ENCODE measurements around the gene CCDC63.
"Not testable (repeated sequence)": the region's sequence is repeated elsewhere in the genome, so short reads cannot be mapped to it uniquely, and the experiment has no call there.

Gene CCDC63

DNA sequence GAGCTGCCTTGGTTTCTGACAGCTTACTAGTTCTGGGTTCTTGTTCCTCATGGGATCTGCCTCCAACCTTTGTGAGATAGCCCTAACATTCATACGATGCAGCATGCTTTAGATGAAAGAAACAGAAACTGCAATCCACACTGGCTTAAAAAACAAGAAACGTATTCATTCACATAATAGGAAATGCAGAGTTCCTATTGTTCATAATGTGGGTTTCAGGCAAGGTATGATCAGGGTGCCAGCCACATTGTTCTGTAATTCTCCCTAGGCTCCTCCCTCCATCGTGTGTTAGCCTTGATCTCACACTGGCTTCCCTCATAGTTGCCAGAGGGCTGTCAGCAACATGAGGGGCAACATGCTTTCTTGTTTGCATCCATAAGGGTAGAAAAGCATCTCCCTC, 2.7 kb upstream of the CCDC63 start:
- FAIRE-seq (no peak), DNase-seq (ENCODE audit: low spot score) (no peak)

DNA sequence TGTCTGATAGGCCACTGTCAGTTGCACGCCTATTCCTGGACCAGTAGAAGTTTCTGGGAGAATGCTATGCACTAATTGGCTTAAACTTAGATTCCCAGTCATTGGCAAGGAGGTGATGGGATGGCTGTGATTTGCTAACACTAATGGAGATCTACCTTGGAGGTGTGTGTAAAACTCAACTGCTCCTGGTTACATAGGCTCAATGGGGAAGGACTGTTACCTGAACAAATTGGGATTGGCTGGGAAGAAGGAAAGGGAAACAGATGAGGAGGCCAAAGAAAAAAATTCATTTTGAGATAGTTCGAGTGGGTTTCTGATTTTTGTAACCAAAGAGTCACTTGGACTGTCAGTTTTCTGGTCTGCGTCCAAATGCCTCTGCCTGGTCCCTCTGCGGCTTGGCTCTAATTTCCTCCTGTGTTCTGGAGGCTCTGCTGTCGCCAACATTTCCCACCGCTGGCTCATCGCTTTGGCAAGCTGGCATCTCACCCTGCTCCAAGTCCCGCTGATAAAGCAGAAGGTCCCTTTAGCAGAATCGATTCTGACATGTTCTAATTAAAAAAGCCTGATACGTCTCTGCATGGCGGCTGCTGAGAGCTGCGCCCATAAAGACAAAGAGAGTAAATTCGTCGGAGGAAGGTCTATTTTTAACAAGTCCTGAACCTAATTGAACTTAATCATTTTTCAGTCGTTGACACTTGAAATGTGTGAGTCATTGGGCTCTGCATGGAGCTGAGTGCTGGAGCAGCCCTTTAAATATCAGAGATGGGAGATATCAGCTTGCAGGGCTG, 2.0 kb upstream of the CCDC63 start:
- FAIRE-seq, result no peak
- DNase-seq (ENCODE audit: low spot score), result no peak

DNA sequence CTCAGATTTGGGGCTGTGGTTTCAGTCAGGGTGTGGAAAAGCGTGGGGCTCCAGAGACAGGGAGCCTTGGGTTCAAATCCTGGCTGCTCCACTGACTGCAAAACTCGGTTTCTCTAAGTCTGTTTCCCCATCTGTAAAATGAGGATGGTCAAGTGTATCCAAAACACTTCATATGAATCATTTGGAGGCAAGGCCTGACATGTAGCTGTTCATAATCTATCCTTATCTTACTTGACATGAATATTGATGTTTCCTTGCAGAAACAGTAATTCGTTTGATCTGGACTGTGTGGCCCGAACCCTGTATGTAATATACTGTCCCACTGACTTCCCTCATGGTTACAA, 1.5 kb upstream of the CCDC63 start:
- FAIRE-seq, result no peak
- DNase-seq (ENCODE audit: low spot score), result no peak

DNA sequence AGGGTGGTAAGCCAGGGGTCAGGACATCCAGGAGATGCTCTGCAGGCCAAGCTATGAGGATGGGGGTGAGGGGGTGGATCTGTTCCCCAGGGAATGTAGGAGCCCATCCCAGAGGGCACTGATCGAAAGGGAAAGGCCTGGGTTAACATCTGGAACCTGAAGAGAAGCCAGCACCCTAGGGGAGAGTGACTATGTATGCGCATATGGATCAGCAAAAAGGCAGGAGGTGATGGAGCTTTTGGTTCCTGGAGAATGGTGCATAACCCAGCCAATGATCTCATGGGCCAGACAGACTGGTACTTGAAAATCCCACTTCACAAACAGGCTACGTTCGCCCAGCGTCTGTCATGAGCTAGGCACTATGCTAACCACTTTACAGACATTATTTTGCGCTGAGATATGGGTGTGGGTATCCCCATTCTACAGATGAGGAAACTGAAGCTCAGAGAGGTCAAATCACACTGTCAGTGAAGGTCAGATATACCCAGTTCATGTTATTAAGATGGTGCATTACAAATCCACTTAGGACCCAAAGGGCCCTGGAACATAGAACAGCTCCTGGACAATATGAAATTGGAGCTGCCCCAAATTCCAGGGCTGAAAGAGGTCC, 1.6 kb downstream of the CCDC63 start:
- FAIRE-seq (no peak), DNase-seq (ENCODE audit: low spot score) (no peak)

DNA sequence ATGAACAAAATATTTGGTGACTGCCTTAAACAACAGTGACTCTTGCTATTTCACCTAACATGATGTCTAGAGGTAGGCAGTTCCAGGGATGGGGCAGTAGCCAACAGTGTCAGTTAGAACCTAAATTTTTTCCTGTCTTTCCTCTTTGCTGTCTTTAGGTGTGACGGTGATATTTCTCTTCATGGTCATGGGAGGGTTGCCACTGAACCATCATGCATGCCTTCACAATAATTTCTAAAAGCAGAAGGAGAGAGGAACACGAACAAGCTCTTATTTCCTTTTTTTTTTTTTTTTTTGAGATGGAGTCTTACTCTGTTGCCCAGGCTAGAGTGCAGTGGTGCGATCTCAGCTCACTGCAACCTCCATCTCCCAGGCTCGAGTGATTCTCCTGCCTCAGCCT, 2.4 kb downstream of the CCDC63 start:
- FAIRE-seq (no peak), DNase-seq (ENCODE audit: low spot score) (no peak)

DNA sequence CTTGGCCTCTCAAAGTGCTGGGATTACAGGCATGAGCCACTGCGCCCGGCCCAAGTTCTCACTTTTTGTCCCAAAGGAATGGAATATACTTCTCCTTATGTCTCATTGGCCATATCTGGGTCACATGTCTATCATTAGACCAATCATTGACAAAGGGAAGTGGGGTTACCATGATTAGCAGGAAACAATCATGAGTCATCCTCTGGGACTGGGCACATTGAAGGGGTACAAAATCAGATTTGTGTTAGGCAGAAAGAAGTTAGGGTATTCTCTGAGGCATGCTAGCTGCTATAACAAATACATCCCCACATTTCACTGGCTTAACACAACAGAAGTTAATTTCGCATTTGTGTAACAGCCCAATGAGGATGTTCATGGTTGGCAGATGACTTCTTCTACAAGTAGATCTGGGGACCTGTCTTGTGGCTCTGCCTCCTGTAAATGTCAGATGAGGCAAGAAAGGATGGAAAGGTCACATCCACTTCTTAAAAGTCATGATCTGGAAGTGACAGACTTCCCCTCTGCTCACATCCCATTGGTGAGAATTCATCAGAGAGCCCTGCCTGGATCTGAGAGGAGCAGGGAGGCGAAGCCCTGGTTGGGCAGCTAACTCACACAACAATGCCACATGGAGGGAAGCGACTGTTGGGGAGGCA, 3.1 kb downstream of the CCDC63 start:
- DNase-seq (ENCODE audit: low spot score) (no peak), FAIRE-seq (no peak)

DNA sequence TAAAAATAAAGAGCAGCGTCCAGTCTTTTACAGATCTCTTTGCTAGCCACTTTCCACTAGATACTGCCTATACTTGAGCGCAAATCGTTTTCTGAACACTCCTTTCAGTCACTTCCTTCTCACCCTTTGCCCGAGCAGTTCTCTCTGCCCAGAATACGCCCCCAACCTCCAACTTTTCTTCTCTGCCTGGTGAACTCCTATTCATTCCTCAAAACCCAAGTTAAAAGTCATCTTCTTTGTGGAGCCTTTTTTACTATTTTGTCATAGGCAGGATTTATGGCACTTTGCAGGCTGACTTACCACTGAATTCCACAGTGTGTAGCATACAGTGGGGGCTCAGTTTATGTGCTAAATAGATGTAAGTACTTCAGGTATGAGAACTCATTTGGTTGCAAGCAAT, 4.0 kb downstream of the CCDC63 start:
- no peak for FAIRE-seq
- DNase-seq (ENCODE audit: low spot score), result no peak

DNA sequence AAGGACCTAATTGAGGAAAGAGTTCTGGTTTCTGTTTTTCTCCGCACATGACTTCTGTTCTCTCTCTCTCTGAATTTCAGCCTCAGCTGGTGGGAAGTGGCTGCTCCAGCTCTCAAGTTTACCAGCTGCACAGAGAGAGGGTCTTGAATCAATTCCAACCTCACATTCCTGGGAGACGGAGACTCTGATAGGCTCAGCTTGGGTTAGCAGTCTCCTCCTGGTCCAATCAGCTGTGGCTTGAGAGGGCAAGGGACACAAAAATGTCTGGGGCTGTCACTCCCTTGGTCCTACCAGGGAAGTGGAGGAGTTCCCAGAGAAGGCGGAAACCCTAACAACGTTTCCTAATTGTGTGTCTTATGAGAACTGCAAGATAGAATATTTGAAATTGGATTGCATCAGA, 7.0 kb downstream of the CCDC63 start:
- DNase-seq (ENCODE audit: low spot score) (no peak), FAIRE-seq (no peak)

DNA sequence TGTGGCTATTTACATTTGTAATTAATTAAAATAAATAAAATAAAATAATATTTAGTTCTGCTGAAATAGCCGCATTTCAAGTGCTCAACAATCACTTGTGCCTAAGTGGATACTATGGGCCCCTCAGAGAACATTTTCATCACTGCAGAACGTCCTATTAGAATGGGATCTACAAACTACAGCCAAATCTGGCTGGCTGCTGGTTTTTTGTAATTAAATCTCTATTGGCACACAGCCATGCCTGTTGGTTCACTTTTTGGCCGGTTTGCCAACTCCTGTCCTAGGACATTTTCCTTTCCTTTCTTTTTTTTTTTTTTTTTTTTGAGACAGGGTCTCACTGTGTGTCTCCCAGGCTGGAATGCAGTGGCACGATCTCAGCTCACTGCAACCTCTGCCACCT, 9.8 kb downstream of the CCDC63 start:
- DNase-seq (ENCODE audit: low spot score), result no peak
- FAIRE-seq, result no peak

DNA sequence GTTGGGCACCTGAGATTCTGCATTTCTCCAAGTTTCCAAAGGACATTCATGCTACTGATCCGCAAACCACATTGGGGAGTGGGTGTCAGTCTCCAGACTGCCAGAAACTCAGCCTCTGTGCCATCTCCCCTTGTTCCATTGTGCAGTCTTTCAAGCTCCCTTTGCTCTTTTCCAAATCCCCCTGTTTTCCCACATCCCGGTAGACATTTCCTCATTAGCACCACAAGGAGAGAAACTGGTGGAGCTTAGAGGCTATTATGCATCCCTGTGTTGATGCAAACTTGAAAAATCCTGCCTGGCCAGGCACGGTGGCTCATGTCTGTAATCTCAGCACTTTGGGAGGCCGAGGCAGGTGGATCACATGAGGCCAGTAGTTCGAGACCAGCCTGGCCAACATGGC, 10.7 kb downstream of the CCDC63 start:
- no peak for FAIRE-seq
- DNase-seq (ENCODE audit: low spot score), result no peak

DNA sequence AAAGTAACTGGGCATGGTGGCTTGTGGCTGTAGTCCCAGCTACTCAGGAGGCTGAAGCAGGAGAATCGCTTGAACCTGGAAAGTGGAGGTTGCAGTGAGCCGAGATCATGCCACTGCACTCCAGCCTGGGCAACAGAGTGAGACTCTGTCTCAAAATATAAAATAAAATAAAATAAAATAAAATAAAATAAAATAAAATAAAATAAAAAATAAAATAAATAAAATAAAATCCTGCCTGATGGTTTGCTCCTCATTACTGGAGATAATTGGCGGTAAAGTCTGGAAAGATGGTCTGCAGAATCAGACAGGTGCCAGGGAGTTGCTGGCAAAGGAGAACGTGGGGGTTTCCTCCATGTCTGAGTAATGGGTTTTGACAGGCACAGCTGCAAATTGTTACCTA, 11.2 kb downstream of the CCDC63 start:
- DNase-seq (ENCODE audit: low spot score); FAIRE-seq: not testable (repeated sequence)

DNA sequence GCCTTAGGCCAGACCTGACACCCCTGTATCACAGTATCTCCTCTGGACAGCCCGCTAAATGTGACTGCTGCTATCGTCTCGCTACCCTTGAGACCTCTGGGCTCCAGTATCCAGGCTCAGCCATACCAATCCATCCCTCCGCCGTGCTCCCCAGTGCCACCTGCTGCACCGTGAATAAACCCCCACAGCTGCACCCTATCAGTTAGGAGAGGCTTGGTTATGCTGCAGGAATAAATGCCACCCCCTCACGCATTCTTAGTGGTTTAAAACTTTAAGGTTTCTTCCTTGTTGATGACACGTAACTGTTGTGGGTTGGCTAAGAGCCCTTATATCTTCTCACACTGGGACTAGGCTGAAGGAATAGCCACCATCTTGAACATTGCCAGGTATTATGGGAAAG, 12.1 kb downstream of the CCDC63 start:
- FAIRE-seq, result no peak
- DNase-seq (ENCODE audit: low spot score), result no peak

DNA sequence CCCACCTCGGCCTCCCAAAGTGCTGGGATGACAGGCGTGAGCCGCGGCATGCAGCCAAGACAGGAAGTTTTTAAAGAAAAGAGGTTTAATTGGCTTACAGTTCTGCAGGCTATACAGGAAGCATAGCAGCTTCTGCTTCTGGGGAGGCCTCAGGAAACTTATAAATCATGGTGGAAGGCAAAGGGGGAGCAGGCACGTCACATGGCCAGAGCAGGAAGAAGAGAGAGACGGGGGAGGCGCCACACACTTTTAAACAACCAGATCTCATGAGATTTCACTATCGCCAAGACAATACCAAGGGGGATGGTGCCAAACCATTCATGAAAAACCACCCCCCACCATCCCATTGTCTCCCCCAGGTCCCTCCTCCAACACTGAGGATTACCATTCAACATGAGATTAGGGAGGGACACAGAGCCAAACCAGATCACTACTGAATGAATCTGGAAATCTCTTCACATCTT, 14.1 kb downstream of the CCDC63 start:
- DNase-seq (ENCODE audit: low spot score), result no peak

DNA sequence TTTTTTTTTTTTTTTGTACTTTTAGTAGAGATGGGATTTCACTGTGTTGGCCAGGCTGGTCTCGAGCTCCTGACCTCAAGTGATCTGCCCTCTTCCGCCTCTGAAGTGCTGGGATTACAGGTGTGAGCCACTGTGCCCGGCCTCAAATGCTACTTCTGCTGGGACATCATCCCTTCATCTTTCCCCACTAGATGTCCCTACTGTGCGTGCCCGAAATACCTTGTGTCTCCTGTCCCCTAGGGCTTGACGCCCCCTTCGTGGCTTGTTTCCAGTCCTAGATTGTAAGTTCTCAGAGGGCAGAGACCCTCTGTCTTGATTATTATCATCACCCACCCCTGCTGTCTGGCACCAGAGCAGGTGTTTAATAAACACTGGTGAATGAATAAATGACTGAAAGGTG, 14.9 kb downstream of the CCDC63 start:
- FAIRE-seq, result no peak
- DNase-seq (ENCODE audit: low spot score), result no peak

More for the DNA sequence above, 14.1 kb downstream of the CCDC63 start:
- FAIRE-seq, result no peak

DNA sequence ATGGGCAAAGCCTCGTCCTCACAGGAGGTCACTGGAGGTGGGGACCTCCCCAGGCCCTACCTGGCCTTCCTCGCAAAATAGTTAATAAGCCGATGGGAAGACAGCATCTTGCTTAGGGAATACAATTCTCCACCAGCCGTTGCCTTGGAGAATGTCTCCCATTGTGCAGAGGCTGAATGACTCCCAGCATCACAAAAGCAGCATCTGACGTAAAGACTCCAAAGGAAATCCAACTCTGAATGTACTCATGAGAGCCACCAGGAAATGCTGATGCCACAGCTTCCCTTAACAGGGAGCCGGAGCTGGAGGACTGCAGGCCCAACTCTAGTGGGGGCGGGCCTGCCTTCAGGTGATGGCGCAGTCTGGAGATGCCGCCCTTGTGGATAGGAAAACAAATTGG, 15.5 kb downstream of the CCDC63 start:
- no peak for DNase-seq (ENCODE audit: low spot score)
- FAIRE-seq, result no peak

DNA sequence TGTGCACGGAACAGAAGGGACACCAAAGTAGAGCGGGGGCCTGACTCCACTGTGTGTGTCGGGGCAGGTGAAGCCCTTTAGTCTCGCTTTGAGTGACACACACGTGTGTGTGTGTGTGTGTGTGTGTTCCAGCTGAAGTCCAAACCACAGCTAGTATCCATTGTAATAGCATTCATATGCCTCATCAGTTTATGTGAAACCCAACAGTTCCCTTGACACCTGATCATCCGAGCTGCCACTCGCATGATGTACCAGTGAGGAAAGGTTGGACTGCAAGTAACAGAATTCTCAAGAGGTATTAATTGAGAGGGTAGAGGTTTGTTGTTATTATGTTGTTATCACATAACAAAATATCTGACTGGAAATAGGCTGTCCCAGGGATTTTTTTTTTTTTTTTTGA, 16.4 kb downstream of the CCDC63 start:
- FAIRE-seq (no peak), DNase-seq (ENCODE audit: low spot score) (no peak)

DNA sequence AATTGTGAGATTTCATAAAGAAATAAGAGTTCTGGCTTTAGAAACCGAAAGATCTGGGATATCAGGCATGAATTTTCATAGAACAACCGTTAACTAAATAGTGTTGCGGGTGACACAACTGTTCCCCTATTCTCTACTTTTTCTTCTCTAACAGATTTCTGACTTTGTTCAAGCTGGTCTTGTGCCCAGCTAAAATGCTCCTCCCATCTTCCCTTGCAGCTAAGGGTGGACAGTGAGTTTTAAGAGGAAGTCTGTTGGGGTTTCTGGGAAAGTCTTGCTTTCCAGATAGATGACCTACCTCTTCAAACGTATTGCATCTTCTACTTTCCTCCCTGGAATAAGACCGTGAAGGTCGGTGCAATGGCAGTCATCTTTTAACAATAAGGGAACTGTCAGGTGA, 18.7 kb downstream of the CCDC63 start:
- DNase-seq (ENCODE audit: low spot score), result no peak
- no peak for FAIRE-seq

DNA sequence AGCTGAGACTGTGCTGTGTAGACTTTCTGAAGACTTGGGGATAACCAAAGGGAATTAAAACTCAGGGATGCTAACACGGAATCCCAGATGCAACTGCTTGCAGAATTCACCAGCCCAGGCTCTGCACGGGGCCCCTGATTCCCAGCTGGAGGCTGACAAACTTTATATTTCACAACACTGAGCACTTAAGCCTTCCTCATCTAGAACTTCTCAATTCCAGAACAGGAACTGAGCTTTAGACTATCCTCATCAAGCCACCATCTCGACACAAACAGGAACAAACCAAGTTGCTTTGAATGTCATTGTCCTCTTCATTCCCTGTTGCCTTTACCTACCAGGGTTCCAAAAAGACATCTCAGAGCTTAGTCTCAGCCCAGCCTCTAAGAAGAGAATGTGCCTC, 22.2 kb downstream of the CCDC63 start:
- no peak for FAIRE-seq
- DNase-seq (ENCODE audit: low spot score), result no peak

DNA sequence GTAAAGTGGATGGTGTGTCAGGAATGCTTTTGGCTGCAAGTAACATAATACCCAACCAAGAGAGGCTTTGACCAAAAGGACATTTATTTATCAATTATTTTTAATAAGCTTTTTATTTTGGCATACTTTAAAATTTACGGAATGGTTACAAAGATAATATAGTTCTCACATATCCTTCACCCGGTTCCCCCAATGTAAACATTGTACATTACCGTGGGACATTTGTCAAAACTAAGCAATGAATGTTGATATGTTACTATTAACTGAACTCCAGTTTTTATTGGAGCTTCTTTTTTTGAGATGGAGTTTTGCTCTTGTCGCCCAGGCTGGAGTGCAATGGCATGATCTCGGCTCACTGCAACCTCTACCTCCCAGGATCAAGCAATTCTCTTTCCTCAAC, 23.0 kb downstream of the CCDC63 start:
- FAIRE-seq (no peak), DNase-seq (ENCODE audit: low spot score) (no peak)

DNA sequence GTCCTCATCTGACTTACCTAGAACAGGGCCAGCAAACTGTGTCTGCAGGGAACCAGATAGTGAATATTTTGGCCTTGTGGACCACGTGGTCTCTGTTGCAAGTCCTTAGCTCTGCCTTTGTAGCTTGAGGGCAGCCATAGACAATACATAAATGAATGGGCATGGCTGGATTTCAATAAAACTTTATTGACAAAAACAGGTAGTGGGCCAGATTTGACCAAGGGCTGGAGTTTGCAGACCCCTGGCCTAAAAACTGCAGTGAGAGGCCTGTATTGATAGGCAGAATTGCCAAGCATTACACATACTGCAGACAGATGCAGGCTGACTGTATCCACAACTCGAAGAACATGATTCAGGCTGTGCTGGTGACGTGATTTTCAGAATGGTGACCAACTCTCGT, 25.3 kb downstream of the CCDC63 start:
- FAIRE-seq (no peak), DNase-seq (ENCODE audit: low spot score) (no peak)

DNA sequence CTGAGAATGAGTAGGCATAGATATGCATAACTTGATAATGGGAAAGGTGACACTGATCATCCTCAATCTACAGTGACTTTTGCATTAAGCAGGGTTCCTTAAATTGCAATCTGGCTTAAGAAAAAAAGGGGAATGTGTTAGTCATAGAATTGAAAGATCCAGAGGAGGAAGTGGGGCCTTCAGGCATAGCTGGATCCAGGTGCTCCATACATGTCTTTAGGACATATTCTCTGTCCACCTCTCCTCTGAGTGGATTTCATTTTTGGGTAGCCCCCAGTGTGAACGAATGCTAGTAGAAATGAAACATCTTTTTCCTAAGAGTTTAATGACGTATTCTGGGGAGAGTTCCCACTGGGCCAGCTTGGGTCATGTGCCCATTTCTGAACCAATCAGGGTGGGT, 27.6 kb downstream of the CCDC63 start:
- DNase-seq (ENCODE audit: low spot score) (no peak), FAIRE-seq (no peak)

DNA sequence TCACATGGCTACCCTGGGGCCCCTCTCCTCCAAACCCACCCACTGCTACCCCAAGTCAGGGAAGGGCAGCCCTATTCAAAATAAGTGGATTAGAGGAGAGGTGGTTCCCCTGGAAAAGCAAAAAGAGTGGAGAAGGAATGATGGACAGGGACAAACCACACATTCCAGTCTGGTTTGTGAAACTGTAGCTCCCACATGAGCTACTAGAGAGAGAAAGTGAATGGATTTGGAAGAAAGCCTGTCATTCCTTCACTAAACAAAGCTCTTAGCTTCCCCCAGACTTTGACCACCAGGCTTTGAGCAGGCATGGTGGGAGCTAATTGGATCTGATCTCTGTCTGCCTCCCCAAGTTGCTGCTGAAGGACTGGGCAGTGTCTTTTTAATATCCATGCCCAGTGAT, 28.0 kb downstream of the CCDC63 start:
- FAIRE-seq, result no peak
- no peak for DNase-seq (ENCODE audit: low spot score)

DNA sequence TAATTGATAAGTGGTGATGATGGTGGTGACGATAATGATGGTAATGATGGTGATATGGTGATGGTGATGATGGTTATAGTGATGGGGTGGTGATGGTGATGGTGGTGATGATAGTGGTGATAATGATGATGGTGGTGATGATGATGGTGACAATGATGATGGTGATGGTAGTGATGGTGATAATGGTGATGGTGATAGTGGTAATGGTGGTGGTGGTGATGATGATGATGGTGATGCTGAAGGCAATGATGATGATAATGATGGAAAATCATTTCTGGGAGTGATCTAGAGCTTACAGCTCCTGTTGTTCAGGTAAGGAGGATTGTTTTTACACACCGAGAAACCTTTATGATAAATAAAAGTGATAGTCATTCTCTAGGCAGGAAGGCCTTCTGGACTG, 33.9 kb downstream of the CCDC63 start:
- FAIRE-seq (no peak), DNase-seq (ENCODE audit: low spot score) (no peak)

Measured in RCC 7860 (cell line).